Activated CD8-positive, alpha-beta memory T cell treated with anti-CD3 and anti-CD28 coated beads for 24 hours (primary cell): ENCODE data around the gene DCTN2.
"Not testable (repeated sequence)": the region's sequence is repeated elsewhere in the genome, so short reads cannot be mapped to it uniquely, and the experiment has no call there.

ENCODE experiments used
- DNase-seq: peaks from one replicate; pipeline ENCODE4 v3.0.0-alpha.2; 2020

Gene DCTN2

DNA sequence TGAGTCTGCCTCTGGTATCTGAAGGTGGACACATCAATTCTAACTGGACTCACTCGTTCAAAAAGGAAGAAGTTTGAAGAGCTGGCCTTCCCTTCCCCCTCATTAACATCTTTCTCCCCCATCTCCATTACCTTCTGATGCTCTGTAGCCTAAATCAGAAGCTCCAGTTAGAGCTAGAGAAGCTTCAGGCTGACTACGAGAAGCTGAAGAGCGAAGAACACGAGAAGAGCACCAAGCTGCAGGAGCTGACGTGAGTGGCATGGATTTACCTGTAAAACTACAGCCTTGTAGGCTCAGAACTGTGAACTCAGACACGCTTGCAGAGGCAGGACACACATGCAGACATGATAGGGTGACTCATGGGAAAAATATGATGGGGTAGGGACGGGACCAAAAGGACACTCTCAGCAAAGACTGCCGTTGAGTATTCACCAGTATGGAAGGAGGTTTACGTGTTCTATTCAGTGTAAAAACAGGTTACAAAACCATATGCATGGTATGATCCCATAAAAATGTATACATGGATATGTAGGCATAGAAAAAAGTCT, 29.7 kb upstream of the DCTN2 start:
- no peak for DNase-seq

DNA sequence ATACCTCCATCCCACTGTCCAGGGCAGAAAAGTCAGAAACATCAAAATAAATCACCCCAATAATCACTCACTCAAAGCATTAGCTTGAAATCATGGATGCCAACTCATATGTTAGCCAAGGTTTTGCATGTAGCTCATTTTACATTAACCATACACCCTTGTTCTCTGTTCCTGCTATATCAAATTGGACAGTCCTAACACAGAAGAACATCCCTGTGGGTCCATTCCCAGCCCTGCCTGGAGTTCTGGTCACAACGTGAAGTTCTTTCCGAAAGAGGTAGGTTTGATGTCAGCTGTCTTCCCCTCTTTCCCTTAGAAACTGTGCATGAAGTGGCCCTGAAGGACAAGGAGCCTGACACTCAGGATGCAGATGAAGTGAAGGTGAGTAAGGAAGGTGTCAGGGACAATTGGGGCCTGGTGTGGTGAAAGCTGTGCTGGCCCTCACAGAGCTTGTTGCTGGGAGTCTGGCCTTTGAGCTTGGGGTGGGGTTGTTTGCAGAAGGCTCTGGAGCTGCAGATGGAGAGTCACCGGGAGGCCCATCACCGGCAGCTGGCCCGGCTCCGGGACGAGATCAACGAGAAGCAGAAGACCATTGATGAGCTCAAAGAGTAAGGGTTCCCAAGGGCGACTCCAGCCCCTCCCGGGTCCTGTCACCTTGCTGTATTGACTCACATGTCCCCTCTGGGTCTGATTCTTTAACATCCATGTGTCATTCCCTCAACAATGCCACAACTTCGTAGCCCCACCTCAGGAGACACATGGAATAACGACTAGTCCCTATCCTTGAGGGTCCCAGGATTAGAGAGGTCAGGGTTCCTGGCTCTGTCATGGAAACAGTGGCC, 29.0 kb upstream of the DCTN2 start:
- no peak for DNase-seq

DNA sequence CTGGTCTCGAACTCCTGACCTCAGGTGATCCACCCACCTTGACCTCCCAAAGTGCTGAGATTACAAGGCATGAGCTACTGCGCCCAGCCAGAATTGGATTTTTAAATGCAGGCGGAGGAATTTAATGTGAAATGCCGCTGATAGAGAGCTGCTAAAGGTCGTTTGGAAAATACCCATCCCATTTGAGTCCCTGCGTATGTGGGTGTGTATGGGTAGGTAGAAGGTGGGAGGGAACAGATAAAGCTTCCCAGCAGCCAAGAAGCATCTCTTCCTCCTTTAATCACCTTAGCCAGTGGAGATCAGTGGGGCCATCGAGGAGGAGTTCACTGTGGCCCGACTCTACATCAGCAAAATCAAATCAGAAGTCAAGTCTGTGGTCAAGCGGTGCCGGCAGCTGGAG, 27.8 kb upstream of the DCTN2 start:
- DNase-seq = no peak

DNA sequence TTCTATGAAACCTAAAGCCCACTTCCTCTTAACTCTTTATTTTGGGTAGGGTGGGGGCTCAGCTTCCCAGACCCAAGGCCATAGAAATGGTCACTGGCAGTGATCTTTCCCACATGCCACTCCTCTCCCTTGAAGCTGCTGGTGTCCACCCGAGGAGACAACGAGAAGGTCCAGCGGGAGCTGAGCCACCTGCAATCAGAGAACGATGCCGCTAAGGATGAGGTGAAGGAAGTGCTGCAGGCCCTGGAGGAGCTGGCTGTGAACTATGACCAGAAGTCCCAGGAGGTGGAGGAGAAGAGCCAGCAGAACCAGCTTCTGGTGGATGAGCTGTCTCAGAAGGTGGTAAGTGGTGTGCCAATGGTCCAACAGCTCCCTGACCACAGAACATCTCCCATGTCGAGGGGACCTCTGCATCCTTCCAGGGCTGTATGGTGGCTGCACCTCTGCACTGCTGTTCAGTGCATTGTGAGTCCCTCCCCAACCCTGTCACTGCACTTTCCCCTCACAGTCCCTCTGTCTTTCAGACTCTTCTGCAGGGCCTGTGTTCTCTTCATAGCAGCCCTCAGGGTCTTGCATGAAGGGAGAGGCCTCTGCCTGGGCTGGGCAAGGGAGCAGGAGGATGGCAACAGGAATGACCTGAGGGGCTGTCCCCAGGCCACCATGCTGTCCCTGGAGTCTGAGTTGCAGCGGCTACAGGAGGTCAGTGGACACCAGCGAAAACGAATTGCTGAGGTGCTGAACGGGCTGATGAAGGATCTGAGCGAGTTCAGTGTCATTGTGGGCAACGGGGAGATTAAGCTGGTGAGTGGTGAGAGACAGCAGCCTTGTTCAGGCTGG, 25.2 kb upstream of the DCTN2 start:
- DNase-seq = no peak

DNA sequence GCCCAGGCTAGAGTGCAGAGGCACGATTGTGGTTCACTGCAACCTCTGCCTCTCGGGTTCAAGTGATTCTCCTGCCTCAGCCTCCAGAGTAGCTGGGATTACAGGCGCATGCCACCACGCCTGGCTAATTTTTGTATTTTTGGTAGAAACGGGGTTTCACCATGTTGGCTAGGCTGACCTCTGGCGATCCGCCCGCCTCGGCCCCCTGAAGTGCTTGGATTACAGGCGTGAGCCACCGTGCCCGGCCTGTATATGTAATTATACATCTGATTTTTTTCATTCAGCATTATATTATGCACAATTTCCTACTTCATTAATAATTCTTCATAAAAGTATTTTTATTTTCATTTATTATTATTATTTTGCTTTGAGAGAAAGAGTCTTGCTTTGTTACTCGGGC, 23.4 kb upstream of the DCTN2 start:
- DNase-seq = not testable (repeated sequence)

DNA sequence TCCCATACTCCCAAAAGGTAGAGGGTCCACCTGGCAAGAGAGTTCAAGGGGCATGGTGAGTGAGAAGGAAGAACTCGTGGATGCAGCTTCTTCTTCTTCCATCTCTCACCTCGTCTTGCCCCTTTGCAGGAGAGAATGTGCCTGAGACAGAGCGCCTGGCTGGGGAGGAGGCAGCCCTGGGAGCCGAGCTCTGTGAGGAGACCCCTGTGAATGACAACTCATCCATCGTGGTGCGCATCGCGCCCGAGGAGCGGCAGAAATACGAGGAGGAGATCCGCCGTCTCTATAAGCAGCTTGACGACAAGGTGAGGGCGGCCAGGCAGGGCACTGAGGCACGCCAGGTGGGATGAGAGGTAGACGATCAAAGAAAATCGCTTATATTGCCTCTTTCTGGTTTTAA, 22.9 kb upstream of the DCTN2 start:
- DNase-seq = no peak

DNA sequence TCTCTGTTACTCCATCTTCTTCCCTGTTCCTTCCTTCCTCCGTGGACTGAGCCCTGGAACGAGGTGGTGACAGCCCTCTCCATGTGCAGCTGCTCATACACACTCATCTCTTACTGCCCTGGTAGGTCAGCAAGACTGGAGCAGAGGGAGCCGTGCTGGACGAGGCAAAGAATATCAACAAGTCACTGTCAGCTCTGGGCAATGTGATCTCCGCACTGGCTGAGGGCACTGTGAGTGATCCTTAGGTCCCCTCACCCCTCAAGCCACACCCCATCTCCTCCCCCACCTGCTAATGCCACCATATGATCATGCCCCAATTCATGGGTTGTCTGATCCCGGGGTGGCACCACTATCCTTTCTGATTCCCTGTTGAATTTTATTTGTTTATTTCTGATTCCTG, 21.8 kb upstream of the DCTN2 start:
- no peak for DNase-seq

DNA sequence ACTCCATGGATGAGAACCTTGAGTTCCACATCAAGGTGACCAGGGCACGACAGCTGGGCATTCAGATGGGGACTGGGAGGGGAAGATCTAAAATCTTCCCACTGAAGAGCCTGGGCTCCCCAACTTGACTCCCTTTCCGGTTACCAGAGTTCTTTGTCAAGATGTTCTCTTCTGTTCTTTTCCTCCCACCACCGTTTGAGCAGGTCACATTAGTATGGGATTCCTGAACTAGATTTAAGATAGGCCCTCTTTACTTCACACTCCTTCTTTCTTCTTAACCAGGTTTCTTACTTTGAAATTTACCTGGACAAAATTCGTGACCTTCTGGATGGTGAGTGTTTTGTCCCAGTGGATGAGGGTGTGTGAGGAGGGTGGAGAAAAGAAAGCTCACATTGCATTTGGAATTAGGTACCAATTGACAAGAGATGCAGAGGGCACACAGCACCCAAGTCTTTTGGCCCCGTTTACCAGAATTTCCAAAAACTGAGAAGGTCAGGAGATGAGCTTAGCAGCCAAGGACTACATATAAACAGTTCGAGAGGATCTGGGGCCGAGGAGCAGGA, 17.3 kb upstream of the DCTN2 start:
- no peak for DNase-seq

DNA sequence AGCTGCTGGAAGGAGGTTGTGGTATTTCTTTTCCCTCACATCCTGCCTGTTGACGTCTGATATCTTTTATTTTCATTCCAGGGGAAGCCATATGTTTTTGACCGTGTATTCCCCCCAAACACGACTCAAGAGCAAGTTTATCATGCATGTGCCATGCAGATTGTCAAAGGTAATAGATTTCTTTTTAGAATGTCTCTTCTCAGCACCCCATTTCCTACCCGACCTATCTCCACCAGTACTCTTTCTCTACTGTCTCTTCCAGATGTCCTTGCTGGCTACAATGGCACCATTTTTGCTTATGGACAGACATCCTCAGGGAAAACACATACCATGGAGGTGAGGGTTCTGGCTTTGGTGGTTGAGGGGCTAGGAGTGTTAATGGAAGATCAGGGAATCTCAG, 16.4 kb upstream of the DCTN2 start:
- DNase-seq = no peak

DNA sequence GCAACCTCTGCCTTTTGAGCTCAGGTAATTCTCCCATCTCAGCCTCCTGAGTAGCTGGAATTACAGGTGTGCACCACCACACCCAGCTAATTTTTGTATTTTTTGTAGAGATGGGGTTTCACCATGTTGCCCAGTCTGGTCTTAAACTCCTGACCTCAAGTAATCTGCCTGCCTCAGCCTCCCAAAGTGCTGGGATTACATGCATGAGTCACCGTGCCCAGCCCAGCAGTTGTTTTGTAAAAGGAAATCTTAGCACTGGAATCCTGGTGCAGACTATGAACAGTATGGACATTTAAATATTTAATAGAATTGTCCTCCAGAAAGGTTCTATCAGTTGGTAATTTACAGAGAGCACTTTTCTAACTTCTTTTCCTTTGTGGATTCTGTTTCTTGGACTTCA, 14.1 kb upstream of the DCTN2 start:
- not testable (repeated sequence) for DNase-seq

DNA sequence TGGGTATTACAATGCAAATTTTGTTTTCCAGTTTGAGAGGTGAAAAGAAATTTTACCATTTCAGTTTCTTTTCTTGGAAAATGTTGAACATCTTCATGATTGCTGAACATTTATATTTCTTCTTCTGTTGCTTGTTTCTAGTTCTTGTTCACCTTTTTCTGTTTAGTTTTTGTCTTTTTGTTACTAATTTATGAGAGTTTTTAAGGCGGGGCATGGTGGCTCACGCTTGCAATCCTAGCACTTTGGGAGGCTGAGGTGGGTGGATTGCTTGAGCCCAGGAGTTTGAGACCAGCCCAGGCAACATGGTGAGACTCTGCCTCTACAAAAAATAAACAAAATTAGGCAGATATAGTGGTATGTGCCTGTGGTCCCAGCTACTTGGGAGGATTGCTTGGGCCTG, 13.5 kb upstream of the DCTN2 start:
- DNase-seq = no peak

DNA sequence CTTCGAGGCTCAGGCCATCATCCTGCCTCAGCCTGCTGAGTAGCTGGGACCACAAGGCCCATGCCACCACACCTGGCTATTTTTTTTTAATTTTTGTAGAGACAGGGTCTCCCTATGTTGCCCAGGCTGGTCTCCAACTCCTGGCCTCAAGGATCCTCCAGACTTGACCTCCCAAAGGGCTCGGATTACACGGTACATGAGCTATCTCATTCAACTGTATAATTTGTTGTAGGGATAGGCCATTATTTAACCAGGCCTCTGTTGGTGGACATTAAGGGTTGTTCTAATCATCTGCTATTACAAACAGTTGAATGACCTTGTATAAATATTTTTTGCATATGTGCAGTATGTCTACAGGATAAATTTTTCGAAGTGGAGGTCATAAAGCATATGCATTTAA, 11.9 kb upstream of the DCTN2 start:
- DNase-seq = no peak

DNA sequence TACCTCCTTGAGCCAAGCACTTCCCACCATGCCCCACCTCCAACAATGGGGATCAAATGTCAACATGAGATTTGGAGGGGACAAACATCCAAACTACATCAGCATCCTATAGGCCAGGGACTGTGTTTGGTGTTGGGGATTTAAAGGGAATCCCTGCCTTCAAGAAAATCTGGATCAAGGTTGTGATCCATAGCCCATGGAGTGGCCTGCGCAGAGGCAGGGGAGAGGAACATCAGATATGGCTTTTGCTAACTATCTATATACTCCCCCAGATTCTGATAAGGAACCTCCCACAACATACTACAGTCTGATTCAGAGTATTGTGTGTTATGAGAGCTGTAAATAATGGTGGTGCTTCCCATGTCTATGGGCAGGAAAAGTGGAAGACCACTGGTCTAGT, 7.9 kb upstream of the DCTN2 start:
- DNase-seq = no peak

DNA sequence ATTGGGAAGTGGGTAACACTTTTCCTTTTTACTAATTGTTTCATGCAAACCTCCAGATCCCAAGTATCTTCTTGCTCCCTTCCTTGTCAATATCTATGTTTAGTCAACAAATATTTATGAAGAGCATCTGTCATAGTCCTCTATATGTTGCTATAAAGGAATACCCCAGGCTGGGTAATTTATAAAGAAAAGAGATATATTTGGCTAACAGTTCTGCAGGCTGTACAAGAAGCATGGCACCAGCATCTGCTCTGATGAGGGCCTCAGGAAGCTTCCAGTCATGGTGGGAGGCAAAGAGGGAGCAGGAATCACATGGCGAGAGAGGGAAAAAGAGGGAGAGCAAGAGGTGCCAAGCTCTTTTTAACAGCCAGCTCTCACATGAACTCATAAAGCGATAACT, 7.5 kb upstream of the DCTN2 start:
- DNase-seq = no peak

DNA sequence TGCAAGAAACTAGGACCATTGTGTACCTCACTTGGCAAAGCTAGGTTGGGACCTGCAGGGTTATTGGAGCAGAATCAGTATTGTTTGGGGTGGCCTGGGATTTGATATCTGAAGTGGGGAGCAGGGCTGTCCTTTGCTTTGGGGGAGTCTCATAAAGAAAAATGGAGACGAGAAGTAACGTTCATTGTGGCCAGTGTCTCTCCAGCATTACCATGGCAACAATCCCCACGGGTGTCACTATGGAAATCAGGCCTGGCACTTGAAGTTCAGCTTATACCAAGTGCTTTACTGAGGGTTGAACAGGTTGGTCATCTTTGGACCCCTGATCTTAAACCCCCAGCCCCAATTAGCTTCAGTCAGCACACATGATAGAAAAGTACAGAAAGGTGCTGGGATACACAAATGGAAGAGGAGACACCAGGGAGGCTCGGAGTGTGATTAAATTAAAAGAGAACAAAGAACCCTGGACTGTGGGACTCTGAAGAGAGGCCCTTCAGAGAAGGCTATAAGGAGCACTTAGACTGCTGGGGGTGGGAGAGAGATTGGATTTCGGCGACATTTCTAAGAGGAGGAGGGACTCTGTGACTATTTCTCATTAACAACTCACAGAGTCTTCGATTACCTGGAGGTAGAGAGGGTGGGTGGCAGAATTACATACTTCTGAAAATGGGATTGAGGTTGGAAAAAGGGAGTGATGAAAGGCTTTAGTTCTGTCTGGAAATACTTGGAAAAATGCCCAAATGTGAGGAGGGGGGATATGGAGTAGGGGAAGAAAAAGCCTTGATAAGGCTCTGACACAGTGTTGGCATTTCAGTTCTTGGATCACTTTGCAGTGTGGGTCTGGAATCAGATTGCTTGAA, 6.6 kb upstream of the DCTN2 start:
- DNase-seq = no peak

DNA sequence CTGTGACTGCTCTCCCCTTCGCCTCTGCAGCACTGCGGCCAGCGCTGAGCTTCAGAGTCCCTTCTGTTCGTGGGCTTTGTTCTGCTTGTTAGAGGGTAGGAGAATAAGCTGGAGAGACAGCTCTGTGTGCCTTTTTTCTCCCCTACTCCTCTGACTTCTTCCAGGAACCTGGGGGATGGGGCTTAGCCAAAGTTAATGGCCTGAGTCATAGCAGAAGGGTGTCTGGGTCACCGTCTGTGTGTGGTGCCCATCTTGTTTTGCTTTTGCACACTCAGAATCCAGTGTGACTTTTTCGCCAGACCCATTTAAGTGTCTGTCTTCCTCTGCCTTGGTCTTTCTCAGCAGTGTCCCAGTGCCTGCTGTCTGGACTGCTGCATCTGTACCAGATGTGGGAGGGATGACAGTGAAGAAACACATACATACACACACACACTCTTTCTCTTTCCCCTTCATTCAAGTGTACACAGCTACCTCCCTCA, 5.9 kb upstream of the DCTN2 start:
- DNase-seq = no peak

DNA sequence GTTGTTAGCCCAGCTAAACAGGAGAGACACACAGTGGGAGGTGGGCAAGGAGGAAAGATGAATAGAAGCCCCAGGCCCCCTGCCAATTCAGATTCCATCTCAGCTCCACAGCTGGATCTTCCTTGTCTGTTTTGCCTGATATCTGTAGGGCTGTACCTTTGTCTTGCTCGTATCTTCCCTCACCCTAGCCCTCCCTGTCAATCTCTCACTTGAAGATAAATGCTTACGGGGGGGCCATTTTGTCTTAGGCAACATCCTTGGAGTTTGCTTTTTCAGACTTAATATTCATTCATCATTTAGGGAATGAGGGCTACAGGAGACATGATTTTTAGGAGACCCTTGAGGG, 5.3 kb upstream of the DCTN2 start:
- no peak for DNase-seq

DNA sequence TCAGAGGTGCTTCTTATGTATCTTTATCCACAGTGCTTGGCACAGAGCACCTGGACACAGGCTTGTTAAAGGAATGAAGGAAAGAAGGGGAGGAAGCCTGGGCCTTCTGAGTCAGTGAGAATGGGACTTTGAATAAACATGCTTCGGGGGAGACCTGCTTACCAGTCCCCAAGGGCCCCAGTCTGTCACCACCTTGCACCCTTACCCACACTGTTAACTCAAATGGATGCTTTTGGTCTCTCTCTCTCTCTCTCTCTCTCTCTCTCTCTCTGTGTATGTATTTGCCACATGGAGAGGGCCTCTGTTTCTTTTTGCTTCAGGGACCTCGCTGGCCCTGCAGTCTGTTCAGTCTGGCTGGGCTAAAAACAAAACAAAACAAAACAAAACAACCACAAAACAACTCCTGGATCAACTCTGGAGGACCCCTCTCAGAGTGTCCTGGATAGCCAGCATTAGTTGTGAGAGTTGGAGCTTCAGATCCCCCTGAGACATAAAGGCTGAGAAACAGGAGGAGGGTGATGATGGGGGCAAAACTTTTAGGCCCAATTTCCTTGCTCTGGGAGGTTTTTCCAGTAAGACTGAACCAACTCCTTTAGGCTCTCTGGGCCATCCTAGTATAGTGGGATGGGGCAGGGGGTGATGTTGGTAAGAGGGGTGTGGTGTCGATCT, 4.8 kb upstream of the DCTN2 start:
- DNase-seq = no peak

DNA sequence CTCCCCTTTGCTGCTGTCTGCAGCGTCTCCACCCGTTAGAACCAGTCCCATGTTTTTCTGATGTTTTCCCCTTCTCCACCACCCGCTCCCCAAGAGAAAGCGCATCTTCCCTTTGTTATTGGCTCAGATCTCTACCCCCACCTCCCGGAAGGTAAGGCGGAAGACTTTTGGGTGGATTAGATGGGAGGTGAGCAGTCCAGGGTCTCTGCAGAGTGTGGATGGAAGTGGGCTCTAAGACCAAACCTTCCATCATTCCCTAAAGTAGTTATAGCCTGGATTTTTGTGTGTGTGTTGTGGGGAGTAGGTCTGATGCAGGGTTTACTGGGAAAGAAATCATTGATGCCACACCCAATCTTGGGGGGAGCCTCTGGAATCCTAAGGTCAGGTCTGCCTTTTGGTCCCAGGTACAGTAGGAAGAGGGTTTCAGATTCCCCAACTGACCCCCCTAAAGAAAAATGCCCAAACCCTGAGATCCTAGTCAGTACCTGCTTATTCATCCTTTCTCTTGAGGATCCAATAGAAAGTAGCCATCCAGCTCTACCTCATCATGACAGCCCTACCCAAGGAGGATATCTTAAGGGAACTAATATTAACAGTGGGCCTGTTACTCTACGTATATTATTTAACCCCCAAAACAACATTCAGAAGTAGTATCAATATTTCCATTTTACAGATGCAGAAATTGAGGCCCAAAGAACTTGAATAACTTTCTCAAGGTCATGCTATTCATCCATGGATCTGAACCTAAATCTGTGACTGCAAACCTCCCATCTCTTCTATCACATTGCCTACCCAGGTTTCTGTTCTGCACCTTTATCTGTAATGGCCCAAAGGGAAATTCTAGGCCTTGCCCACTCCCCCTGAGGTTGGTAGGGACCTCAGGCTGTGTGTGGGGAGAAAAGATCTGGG, 3.9 kb upstream of the DCTN2 start:
- no peak for DNase-seq

DNA sequence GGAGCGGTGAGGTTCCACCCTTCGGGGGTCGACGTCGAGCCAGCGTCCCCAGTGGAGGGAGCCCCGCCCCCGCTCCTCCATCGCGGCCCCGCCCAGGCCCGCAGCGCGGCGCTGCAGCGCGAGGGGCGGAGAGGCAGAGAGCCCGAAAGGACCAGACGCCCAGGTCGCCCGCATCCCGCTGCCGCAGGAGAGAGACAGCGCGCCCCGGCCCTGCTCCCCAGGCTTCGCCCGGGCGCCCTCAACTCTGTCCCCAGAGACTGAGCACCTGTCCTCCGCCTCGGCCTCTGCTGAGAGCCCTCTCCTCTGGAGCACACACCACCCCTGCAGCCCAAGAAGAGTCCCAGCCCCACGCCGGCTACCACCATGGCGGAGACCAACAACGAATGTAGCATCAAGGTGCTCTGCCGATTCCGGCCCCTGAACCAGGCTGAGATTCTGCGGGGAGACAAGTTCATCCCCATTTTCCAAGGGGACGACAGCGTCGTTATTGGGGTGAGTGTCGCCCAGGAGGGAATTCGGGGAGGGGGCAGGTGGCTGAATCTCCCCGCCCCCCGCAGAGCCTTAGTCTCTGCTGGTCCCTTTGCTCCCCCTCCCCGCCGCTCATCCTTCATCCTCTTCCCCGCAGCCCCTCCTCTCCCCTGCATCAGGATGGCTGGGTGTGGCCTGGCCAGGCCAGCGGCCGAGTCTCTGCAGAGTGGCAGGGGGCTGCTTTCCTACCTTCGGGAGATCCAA, 3.1 kb upstream of the DCTN2 start, which contains the start of gene KIF5A:
KIF5A (plus strand) TSS at position 136 of the 732 bp plus-strand sequence; CDS start at position 364, 228 bp downstream.
- DNase-seq = peak; percentile 86
